ENCODE results near the gene DHDH.
A peak's percentile ranks its signal among the peaks of the same experiment; 100 is the strongest.

The DHDH gene

DNA sequence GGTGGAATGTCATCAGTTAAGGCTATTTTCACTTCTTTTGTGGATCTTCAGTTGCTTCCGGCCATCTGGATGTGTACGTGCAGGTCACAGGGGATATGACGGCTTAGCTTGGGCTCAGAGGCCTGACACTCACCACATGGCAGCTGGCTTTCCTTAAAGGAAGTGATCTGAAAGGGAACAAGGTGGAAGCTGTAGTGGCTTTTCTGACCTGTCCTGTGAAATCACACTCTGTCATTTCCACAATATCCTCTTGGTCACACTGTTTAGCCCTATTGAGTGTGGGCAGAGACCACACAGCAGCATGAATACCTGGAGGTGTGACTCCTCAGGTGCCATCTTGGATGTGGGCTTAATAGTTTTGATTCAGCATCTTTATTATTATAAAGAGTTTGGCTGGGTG is 16.7 kb downstream of the DHDH start:
- no peak for DNase-seq (ENCODE audit: low read depth in 2 of 2)

DNA sequence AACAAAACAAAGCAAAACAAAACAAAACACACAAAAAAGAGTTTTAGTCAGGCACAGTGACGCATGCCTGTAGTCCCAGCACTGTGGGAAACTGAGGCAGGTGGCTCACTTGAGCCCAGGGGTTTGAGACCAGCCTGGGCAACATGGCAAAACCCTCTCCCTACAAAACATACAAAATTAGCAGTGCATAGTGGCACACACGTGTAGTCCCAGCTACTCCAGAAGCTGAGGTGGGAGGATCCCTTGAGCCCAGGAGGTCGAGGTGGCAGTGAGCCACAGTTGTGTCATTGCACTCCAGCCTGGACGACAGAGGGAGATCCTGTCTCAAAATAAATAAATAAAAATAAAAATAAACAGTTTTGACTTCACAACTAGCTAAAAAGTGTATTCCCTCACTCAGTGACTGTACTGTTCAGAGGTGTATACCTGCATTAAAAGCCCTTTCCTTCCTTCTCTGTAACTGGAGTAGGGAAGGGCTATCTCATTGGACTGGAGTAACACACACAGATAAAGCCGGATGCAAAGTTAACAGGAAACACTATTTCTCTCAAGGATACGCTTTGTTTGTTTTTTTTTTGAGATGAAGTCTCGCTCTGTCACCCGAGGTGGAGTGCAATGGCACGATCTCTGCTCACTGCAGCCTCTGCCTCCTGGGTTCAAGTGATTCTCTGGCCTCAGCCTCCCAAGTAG is 17.5 kb downstream of the DHDH start:
- DNase-seq (ENCODE audit: low read depth in 2 of 2), result no peak

DNA sequence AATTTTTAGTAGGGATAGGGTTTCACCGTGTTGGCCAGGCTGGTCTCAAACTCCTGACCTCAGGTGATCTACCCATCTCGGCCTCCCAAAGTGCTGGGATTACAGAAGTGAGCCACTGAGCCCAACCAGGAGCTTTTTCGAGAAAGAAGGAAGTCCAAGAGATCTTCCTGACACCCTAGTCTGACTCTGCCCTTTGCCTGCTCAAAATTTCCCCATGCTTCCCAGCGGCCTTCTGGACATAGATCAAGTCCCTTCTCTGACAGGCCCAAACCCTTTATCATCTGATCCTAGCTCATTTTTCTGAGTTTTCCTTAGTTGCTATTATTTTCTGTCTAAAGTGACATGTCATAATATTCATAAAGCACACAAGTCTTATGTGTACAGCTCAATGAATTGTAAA is 19.6 kb downstream of the DHDH start:
- DNase-seq (ENCODE audit: low read depth in 2 of 2), result no peak

DNA sequence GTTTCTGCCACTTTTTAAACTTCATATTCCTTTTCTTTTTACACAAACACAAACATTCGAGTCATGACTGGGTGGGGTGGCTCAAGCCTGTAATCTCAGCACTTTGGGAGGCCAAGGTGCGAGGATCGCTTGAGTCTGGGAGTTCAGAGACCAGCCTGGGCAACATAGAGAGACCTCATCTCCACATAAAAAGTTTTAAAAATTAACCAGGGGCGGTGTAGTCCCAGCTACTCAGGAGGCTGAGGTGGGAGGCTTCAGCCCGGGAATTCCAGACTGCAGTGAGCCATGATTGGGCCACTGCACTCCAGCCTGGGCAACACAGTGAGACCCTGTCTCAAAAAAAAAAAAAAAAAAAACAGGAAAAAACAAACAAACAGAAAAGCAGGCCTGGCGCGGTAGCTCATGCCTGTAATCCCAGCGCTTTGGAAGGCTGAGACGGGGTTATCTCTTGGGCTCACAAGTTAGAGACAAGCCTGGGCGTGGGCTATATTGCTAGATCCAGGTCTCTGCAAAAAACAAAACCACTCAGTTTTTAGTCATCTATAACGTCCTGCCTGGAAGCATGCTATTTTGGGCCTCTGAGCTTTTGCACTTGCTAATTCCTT is 20.6 kb downstream of the DHDH start:
- DNase-seq (ENCODE audit: low read depth in 2 of 2), result no peak

DNA sequence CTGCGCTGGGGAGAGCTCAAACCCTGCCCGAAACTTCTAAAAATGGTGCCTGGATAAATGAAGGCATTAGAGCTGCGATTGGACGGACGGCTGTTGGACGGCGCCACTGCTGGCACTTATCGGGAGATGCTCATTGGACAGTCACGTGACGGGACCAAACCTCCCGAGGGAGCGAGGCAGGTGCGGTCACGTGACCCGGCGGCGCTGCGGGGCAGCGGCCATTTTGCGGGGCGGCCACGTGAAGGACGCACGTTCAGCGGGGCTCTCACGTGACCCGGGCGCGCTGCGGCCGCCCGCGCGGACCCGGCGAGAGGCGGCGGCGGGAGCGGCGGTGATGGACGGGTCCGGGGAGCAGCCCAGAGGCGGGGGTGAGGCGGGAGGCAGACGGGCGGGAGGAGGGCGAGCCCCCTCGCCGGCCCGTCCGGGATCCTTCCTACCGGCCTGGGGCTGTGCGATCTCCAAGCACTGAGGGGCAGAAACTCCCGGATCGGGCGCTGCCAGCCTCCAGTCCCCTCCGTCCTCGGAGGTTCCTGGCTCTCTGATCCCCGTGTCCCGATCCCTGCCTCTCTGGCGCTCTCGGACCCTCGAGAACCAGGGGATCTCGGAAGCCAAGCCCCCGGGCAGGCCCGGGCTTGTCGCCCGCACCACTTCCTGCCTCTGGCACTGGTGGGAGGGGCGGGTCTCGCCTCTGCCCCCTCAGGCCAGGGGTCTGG is 21.3 kb downstream of the DHDH start, which contains the start of gene BAX:
Gene BAX, plus strand, starts transcription at position 281 of the 713 bp plus-strand sequence. Its CDS starts 54 bp downstream, at position 335.
- DNase-seq (ENCODE audit: low read depth in 2 of 2), result peak; percentile 89

DNA sequence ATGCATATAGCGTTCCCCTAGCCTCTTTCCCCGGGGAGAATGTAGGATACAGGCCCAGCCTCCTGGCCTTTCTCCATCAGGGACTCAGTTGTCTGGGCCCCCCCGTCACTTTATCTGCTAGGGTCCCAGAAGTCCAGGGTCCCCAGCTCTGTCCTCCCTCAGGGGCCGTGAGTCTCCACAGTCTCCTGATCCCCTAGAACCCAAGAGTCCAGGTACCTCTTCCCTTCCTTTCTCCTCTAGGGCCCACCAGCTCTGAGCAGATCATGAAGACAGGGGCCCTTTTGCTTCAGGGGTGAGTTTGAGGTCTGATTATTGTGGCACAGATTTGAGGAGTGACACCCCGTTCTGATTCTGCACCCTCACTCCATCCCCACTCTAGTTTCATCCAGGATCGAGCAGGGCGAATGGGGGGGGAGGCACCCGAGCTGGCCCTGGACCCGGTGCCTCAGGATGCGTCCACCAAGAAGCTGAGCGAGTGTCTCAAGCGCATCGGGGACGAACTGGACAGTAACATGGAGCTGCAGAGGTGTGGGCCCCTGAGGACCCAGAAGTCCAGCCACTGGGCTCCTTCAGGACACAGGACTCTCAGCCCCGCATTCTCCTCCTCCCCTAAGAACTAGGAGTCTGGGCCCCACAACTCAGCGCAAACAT is 21.9 kb downstream of the DHDH start:
- no peak for DNase-seq (ENCODE audit: low read depth in 2 of 2)

DNA sequence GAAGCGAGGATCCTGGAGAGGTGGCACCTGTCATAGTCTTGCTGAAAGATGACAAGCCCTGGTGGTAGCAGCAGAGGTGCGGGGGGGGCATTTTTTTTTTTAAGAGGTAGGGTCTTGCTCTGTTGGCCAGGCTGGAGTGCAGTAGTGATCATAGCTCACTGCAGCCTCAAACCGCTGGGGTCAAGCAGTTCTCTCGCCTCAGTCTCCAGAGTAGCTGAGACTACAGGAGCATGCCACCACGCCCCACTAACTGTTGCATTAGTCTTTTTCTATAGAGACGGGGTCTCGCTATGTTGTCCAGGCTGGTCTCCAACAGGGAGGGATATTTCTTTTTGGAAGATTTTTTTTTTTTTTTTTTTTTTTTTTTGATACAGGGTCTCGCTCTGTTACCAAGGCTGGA is 24.5 kb downstream of the DHDH start:
- no peak for DNase-seq (ENCODE audit: low read depth in 2 of 2)

DNA sequence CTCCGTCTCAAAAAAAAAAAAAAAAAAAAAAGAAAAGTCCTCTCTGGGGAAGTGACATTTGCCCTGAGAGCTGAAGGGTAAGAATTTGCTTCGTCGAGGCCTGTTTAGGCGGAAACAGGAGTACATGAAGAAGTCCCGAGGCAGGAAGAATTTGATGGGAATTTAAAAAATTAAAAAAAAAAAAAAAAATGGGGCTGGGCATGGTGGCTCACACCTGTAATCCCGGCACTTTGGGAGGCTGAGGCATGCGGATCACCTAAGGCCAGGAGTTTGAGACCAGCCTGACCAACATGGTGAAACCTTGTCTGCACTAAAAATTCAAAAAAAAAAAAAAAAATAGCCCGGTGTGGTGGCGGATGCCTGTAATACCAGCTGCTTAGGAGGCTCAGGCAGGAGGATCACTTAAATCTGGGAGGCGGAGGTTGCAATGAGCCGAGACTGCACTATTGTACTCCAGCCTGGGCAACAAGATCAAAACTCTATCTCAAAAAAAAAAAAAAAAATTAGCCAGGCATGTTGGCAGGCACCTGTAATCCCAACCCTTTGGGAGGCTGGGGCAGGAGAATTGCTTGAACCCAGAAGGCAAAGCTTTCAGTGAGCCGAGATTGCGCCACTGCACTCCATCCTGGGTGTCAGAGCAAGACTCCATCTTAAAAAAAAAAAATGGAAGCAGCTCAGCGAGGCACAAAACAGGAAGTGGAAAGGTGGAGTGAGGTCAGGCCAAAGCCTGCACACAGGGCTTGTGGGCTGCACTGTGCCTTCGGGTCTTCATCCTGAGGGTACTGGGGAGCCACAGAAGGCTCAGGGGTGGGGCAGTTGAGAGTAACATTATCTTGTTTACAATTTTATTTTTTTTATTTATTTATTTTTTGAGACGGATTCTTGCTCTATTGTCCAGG is 26.1 kb downstream of the DHDH start:
- DNase-seq (ENCODE audit: low read depth in 2 of 2), result no peak

DNA sequence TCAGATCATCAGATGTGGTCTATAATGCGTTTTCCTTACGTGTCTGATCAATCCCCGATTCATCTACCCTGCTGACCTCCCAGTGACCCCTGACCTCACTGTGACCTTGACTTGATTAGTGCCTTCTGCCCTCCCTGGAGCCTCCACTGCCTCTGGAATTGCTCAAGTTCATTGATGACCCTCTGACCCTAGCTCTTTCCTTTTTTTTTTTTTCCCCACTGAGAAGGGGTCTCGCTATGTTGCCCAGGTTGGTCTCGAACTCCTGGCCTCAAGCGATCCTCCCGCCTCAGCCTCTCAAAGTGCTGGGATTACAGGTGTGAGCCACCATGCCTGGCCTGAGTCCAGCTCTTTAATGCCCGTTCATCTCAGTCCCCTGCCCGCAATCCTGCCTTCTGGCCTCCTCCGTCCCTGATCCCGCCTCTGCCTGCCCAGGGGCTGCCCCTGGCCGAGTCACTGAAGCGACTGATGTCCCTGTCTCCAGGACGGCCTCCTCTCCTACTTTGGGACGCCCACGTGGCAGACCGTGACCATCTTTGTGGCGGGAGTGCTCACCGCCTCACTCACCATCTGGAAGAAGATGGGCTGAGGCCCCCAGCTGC is 27.7 kb downstream of the DHDH start:
- DNase-seq (ENCODE audit: low read depth in 2 of 2), result no peak

DNA sequence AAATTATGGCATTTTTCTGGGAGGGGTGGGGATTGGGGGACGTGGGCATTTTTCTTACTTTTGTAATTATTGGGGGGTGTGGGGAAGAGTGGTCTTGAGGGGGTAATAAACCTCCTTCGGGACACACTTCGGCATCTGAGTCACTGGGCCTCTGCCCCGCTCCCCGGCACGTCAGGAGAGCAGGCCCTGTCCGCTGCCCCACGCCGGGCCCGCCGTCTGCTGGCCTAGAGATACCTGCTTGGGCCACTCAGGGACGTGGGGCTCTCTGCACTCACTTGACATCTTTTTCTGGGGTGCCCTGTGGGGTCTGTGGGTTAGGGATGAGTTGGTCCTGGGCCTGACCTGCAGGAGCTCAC is 28.2 kb downstream of the DHDH start:
- DNase-seq (ENCODE audit: low read depth in 2 of 2), result no peak

DNA sequence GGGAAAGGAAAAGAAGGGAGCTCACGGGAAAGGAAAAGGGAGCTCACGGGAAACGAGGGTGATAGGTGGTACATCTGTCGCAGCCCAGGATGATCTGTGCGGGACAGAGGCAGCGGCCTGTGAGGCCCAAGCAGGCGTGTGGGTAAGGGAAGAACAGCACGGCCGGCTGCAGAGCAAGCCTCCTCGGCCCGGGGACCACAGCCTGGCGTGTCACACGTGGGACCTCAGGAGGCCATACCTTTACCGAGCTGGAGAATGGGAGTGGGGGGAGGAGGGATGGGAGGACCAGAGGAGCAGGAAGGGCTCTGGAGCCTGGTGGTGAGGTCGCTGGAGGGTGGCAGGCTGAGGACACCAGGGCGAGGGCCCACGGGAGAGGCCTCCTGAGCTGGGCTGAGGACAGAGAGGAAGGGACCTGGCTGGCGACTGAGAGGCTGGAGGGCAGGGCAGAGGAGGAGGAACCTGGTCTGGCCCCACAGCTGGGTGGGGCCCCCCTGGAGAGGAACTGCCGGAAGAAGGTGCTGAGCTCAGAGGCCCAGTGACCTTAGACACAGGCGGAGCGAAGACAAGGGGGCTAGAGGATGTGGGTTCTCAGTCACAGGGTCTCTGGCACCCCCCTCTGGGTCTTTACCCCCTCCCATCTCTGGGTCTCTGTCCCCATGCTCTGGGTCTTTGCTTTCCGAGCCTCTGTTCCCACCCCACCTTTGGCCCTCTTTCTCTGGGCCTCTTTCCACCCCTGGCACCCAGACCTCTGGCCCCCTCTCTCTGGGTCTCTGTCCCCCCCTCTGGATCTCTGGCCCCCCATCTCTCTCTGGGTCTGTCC is 28.7 kb downstream of the DHDH start:
- DNase-seq (ENCODE audit: low read depth in 2 of 2), result no peak

DNA sequence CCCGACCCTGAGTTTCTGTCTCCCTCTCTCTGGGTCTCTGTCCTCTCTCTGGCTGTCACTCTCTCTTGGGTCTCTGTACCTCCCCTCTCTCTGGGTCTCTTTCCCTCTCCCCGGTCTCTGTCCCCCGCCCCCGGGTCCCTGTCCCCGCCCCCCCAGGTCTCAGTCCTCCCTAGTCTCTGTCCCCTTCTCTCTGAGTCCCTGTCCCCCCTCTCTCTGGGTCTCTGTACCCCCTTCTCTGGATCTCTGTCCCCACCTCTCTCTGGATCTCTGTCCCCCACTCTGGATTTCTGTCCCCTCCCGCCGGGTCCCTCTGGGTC is 29.3 kb downstream of the DHDH start:
- no peak for DNase-seq (ENCODE audit: low read depth in 2 of 2)

DNA sequence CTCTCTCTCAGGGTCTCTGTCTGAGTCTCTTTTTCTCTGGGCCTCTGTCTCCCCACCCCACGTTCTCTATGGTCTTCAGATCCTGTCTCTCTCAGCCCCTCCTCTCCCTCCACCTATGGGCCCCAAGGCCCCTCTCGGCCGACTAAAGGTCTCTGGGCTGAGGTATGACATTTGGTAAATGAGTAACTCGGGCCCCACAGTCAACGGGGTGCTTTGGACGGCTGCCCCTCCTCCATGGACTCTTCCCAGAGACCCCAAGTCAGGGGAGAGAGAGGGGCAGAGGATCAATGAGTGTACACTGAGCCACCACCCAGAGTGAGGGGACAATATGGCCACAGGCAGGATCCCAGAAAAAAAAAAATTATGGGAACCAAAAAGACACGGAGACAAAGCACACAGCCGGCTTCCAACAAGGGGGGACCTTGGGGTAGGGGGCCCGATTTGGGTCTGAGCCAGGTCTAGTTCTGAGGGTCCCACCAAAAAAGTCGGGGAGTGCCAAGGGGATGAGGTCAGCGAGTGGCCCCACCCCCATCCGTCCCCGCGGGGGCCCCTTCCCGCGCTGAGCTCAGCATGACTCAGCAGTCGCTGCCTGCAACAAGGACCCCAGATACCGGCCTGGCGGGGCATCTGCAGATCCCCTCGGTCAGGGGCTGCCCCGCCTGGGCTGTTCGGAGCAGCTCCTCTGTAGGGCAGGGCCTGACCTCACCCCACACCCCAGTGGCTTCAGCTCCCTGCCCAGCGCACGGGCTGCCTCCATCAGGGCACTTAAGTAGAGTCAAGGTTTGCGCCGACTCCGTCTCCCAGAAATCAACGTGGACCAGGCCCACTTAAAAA is 30.1 kb downstream of the DHDH start:
- DNase-seq (ENCODE audit: low read depth in 2 of 2), result no peak

DNA sequence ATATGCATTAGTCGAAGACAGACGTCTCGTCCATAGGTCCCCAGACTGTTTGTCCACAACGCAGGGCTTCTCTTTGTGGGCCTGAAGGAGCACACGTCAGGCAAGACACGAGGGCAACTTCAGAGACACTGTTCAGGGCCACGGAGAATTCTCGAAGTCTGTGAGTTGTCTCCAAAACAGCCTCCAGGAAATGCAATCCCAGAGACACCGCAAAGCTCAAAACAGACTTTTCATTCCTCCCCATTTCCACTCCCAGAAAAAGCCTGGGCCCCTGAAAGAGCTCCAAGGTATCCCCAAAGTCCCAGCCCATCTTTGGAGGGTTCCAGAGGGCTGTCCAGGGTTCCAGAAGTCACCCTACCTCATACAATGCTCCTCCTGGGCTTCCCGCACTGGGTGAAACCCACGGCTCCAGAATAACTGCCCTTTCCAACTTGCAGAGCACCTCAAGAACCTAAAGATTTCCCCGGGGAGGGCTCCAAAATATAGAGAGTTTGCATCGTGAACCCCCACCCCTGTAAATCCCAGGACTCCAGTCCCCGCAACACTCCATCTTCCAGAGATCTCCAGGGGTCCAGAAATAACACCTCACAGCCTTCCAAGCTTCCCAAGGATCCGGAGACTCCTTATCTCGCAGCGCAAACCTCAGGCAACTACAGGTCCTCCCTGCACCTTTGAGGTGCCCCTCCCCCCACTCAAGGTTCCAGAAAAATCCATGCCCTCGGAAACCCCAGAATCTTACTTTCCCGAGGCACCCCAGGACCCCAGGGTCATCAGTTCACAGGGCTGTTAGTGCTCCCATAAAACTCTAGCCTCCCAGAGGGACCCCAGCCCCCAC is 30.9 kb downstream of the DHDH start:
- no peak for DNase-seq (ENCODE audit: low read depth in 2 of 2)

DNA sequence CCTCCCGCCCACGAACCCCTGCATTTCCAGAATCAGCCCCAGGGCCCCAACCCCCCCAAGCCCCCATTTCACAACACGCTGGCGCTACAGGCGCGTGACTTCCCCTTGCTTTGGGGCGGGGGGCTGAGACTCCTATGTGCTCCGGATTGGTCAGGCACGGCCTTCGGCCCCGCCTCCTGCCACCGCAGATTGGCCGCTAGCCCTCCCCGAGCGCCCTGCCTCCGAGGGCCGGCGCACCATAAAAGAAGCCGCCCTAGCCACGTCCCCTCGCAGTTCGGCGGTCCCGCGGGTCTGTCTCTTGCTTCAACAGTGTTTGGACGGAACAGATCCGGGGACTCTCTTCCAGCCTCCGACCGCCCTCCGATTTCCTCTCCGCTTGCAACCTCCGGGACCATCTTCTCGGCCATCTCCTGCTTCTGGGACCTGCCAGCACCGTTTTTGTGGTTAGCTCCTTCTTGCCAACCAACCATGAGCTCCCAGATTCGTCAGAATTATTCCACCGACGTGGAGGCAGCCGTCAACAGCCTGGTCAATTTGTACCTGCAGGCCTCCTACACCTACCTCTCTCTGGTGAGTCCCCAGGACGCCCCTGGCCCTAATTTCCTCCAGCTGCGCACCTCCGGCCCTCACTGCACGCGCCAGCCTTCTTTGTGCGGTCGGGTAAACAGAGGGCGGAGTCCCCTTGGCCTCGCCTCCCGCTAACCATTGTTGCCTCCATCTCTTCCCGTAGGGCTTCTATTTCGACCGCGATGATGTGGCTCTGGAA is 31.7 kb downstream of the DHDH start, which contains the start of gene FTL:
Gene FTL, plus strand, starts transcription at position 270 of the 766 bp plus-strand sequence. Its CDS starts 199 bp downstream, at position 469.
- peak; percentile 95 for DNase-seq (ENCODE audit: low read depth in 2 of 2)

DNA sequence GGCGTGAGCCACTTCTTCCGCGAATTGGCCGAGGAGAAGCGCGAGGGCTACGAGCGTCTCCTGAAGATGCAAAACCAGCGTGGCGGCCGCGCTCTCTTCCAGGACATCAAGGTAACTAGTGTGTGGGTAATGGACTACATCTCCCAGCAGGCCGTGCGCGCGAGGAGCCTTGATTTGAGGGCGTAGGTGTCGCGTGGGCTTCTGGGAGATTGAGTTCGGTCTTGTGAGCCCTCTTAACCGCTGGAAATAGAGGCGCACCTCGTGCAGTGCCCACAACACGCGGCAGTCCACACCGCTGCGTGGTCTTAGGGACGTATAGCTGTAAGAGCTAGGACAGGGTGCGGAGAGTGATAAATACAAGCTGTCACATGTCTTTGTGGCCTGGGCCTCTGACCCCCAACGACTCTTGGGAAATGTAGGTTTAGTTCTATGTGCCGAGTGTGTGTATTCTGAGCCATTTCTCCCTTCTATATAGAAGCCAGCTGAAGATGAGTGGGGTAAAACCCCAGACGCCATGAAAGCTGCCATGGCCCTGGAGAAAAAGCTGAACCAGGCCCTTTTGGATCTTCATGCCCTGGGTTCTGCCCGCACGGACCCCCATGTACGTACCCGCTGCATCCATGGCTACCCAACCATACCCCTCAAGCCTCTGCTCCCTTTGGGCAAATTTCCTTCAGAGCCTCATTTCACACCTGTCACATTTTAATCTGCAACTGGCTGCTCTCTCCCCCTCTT is 32.5 kb downstream of the DHDH start:
- DNase-seq (ENCODE audit: low read depth in 2 of 2), result no peak
